Measurements from ENCODE around the gene TCF7L1.
"Not testable (repeated sequence)": the region's sequence is repeated elsewhere in the genome, so short reads cannot be mapped to it uniquely, and the experiment has no call there.

Gene TCF7L1

GRCh38 chr2:85302121-85302520, 168.9 kb downstream of the TCF7L1 start:
- no peak for DNase-seq

- DNase-seq, result no peak
These were observed 170.8 kb downstream of the TCF7L1 start for GRCh38 chr2:85303780-85304531.

DNA sequence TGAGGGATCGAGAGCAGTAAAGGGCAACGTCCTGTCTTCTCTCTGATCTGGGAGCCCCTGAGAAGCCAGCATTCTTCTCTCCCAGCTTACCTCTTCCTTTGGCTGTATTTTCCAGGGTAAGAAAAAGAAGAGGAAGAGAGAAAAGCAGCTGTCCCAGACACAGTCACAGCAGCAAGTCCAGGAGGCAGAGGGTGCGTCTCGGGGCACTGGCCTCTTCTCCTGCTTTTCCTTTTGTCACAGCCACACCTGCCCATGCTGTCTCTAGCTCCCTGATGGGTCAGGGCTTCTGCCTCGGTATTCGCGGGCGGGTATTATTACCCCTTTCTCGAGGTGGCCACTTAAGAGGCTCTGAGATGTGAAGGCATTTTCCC, 174.3 kb downstream of the TCF7L1 start:
- no peak for DNase-seq

DNA sequence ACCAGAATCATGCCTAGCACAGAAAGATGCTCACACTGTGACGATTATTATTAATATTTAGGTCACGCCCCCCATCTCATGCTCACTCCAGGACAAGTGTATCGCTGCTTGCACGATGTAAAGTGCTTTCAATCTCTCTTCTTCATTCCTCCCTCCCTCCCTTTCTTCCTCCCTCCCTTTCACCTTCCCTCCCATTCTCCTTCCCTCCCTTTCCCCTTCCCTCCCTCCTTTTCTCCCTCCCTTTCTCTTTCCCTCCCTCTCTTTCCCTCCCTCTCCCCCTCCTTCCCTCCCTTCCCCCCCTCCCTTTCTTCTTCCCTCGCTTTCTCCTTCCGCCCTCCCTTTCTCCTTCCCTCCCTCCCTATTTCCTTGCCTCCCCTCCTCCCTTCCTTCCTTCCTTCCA, 175.0 kb downstream of the TCF7L1 start:
- no peak for DNase-seq

DNA sequence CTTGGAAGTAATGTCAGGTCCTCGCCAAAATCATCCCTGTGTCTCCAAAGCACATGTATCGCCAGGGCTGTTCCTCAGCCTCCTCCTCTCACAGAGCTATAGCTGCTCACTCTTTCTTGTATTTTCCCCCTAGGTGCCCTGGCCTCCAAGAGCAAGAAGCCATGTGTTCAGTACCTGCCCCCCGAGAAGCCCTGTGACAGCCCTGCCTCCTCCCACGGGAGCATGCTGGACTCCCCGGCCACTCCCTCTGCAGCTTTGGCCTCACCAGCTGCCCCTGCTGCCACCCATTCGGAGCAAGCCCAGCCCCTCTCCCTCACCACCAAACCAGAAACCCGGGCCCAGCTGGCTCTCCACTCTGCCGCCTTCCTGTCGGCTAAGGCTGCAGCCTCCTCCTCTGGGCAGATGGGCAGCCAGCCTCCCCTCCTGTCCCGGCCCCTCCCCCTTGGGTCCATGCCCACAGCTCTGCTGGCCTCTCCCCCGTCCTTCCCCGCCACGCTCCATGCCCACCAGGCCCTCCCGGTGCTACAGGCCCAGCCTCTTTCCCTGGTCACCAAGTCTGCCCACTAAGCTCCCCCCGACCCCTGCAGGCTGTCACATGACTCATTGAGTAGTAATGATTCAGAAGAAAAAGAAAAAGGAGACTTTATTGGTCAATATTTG, 175.8 kb downstream of the TCF7L1 start:
- DNase-seq, result peak; percentile 40

GRCh38 chr2:85309699-85310321, 176.6 kb downstream of the TCF7L1 start:
- DNase-seq, result no peak

DNA sequence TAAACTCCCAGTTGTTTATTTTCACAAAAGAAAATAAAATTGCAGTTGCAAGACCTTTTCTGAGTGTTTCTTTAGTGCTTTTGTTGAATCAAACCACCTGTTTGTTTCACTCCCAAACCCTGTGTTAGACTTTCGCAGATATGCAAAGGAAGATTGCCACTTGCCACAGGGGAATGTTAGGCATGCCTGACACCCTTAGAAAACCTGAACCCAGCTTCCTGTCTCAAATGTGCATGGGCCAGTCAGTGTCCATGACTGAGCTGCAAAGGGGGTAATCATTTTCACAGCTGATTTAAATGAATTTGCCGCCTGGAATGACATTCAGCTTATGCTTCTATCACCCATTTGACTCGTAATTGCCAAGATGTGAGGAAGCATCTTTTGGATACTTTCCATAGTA, 177.1 kb downstream of the TCF7L1 start:
- no peak for DNase-seq

DNA sequence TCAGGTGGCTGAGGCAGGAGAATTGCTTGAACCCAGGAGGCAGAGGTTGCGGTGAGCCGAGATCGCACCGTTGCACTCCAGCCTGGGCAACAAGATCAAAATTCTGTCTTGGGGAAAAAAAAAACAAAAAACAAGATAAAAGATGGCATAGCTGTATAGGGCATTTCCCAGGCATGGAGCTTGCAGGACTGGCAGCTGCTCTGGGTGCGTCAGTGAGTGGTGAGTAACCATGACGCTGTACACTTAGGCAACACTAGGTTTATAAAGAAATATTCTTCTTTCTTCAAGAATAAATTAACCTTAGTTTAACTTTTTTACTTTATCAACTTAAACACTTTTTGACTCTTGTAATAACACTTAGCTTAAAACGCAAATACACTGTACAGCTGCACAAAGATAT, 179.2 kb downstream of the TCF7L1 start:
- no peak for DNase-seq

DNA sequence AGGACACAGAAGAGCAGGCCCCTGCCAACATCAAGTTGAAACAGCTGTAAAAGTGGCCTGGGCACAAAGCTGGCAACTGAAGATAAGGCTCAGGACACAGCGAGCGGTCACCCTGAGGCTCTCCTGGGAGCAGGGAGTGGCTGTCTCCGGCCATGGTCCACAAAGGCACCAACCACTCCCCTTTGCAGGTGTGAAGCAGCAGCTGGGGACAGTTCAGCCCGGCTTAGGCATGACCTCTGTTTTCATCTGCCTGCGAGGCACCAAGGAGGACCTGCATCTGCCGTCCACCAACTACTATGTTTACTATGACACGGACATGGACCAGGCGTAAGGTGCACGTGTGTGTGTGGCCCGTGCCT, 181.7 kb downstream of the TCF7L1 start:
- no peak for DNase-seq

DNA sequence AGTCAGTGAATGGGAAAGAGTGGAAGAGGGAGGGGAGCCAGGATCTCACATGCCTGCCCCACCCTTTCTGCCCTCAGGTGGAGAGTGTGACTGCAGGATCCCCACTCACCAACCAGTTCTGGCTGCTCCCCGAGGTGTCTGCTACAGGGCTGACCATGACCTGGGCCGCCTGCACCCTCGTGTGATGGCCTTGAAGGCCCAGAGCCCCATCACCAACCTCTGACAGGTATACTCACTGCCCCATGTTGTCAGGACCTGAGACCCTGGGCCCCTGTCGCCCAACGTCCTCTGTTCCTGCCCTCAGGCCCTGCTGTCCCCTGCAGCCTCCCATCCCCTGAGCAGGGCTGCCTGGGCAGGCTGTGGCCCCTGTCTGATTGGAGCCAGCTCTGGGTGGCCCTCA, 182.7 kb downstream of the TCF7L1 start:
- not testable (repeated sequence) for DNase-seq

DNA sequence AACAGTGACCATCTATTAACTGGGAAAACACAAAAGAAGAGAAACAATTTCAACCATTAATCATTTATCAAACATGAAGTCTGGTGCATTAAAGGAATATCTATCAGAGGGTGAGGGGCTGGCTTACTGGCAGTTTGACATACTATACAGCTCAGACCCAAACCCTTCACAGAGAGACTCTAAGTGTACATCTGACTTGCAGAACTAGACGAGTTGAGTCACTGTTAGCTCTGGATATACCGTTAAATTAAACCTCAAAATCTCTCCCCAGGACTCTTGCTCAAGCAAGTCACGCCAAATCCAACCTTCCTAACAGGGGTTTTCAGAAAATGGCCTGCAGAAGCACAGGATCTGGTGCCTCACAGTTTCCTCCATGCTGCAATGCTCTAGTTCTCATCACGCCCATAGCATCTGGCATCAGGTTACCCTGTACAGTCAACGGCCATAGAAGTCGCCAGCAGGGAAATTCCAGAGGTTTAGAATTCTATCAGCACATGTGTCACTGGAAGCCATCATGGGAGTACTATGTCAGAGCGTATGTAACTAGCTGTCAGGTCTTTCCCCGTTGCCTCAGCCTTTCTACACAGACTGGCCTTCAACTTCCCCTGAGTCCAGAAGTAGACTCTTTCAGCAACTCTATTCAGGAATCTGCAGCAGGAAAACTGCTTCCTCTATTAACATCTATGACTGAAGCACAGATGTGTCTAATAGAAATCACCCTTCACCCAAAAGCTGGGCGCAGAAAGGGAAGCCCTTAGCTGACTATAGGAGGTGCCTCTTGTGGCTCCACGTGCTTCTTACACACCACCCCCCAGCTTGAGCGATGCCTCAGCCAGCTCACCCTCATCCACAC, 185.3 kb downstream of the TCF7L1 start:
- DNase-seq, result no peak

GRCh38 chr2:85319796-85320195, 186.6 kb downstream of the TCF7L1 start:
- DNase-seq, result no peak

DNA sequence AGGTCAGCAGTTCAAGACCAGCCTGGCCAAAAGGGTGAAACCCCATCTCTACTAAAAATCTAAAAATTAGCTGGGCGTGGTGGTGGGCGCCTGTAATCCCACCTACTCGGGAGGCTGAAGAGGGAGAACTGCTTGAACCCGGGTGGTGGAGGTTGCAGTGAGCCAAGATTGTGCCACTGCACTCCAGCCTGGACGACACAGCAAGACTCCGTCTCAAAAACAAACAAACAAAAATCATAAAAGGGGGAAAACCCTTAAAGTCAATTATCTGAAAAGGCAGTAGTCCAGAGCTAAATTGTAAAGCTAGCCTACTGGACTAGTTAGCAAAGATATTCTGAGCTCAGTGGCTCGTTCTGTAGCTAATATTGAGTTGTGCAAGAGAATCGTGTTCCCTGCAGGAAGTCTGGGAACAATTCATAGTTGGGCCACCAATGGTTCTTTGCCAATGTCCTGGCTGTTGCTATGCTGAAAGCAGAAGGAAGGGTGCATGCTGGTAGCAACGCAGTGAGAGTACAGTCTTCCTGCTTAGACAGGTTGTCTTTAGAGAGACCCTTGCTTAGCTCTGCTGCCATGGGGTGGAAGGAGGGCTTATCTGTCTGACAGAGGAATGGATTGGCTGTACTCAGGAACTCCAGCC, 190.3 kb downstream of the TCF7L1 start:
- DNase-seq, result no peak

DNA sequence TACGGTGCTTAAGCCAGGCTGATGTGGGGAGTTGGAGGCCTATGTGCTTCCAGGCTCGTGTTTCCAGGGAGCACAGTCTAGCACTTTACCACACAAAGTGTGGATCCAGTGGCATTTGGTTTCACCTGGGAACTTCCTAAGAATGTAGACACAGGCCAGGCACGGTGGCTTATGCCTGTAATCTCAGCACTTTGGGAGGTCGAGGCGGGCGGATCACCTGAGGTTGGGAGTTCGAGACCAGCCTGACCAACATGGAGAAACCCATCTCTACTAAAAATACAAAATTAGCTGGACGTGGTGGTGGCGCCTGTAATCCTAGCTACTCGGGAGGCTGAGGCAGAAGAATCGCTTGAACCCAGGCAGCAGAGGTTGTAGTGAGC, 190.8 kb downstream of the TCF7L1 start:
- not testable (repeated sequence) for DNase-seq

DNA sequence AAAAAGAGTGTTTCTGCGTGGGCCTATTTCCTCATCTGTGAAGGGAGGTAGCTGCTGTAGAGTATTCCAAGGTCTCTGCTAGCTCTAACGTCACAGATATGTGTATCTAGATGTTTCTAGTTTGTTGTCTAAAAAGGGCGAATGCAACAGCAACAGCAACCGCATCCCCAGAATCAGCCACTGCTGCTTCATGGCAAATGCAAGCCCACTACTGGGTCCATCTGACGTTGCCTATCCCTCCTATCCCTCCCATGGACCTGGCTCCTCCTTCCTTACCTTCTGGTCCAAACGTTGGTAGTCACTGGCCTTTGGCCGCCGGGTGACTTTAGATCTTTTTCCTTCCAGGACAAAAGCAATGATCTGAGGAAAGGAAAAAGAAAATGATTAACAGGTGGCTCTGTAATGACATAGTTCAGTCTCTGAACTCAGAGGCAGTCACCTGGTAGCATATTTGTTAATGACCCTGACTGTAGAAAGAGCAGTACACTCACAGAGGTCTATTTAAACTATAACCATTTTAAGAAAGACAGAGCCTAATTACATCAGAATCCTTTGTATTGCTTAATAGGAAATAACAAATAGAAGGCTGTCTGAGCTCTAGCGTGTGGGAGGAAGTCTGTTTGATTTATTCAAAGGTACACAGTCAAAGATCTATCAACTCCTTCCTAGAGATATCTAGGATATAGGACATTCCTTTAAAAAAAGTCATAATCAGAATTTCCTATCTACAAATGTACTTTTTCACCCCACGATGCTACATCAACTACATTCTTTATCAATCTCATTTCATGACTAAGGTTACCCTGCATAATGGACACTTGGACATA, 191.7 kb downstream of the TCF7L1 start:
- no peak for DNase-seq

DNA sequence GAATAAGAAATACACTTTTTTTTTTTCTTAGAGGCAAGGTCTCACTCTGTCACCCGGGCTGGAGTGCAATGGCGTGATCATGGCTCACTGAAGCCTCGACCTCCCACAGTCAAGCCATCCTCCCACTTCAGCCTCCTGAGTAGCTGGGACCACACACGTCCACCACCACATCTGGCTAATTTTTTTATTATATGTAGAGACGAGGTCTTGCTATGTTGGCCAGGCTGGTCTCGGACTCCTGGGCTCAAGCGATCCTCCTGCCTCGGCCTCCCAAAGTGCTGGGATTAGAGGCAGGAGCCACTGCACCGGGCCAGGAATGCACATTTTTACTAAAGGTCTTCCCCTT, 192.2 kb downstream of the TCF7L1 start:
- no peak for DNase-seq

GRCh38 chr2:85326406-85327159, 193.4 kb downstream of the TCF7L1 start:
- DNase-seq, result no peak

DNA sequence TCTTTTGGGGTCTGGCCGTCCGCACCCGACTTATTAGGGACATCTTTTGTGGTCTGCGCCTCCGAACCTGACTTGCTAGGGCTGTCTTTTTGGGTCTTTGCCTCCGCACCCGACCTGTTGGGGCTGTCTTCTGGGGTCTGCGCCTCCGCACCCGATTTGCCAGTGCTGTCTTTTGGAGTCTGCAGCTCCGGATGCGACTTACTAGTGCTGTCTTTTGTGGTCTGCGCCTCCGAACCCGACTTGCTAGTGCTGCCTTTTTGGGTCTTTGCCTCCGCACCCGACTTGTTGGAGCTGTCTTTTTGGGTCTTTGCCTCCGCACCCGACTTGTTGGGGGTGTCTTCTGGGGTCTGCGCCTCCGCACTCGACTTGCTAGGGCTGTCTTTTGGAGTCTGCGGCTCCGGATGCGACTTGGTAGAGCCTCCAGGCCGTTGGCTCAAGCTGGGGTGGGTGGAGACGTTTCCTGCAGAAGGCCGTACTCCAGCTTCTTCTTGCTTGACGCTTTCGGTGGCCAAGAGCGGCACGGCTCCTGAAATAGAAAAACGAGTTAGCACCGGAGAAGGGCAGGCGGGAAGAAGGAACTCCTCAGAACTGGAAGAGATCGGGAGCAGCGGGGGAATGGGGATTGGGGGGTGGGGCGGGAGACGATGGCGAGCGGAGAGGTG, 194.1 kb downstream of the TCF7L1 start:
- DNase-seq, result no peak

GRCh38 chr2:85327822-85328617, 194.8 kb downstream of the TCF7L1 start, which contains the start of gene TGOLN2:
Gene TGOLN2 (minus strand): TSS chr2:85327989. CDS start chr2:85327962, 27 bp downstream.
- DNase-seq, result peak; percentile 81

DNA sequence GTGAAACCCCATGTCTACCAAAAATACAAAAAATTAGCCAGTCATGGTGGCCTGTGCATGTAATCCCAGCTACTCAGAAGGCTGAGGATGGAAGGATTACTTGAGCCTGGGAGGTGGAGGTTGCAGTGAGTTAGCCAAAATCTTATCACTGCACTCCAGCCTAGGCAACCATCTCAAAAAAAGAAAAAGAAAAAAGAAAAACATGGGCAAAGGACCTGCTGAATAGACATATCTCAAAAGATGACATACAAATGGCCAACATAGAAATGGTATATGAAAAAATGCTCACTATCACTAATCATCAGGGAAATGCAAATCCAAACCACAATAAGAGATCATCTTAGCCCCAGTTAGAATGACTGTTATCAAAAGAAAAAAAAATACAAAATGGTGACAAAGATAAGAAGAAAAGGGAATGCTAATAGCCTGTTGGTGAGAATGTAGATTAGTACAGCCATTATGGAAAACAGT, 196.0 kb downstream of the TCF7L1 start:
- DNase-seq, result no peak

All from DMS153 (cell line).